Measurements from ENCODE around the gene RIPK4.

- TF ChIP-seq EZH2 (IDR thresholded peaks at IDR 0.05; ENCODE audit: insufficient read depth, low read length) (no peak), CTCF (IDR thresholded peaks at IDR 0.05; ENCODE audit: insufficient read depth, low read depth, low read length) (no peak)
These were observed 12.8 kb upstream of the RIPK4 start for GRCh38 chr21:41779659-41780058.
